ENCODE results near the gene ABCC1. TPM values are rescaled to one million over a fixed set of nuclear protein-coding genes. Genes with fewer than 3 reads are reported as not detected.

The ABCC1 gene
- total RNA-seq, 2 experiments from 2014 or later = 42.9 to 44.8 TPM

GRCh38 chr16:16015849-16016248, 66.4 kb downstream of the ABCC1 start:
- Mint-ChIP-seq H3K4me3 (no peak overlapping the region), H3K27ac (no peak overlapping the region), H3K36me3 (ENCODE audit: low read depth) (peaks cover 93% of the 10 kb centered on the region), H3K4me1 (ENCODE audit: low read depth) (no peaks in the 10 kb centered on the region), H3K9me3 (no peaks in the 10 kb centered on the region), H3K27me3 (no peaks in the 10 kb centered on the region)
- no peak for TF ChIP-seq CTCF (IDR thresholded peaks at IDR 0.05)
- CTCF ChIA-PET = no interaction called here
- peaks cover 73% of the 10 kb centered on the region for H3K36me3 ChIP-seq (ENCODE audit: insufficient read depth, low read length)
- H3K4me3 ChIP-seq (ENCODE audit: low read length) = no peak overlapping the region
- H3K27me3 ChIP-seq (ENCODE audit: control insufficient read depth in 1 of 2, insufficient read depth in 2 of 2, low read length in 2 of 2) = no peaks in the 10 kb centered on the region
- DNase-seq (no peak), ATAC-seq (ENCODE audit: poor library complexity) (no peak)
- H3K9me3 ChIP-seq (ENCODE audit: control insufficient read depth in 1 of 2, insufficient read depth in 1 of 2, low read length in 2 of 2) = no peaks in the 10 kb centered on the region
- H3K27ac ChIP-seq (ENCODE audit: low read depth in 1 of 2, low read length in 2 of 2) = no peak overlapping the region
- H3K4me1 ChIP-seq (ENCODE audit: insufficient read depth, low read length) = no peaks in the 10 kb centered on the region
- POLR2A ChIA-PET = no interaction called here
- intact Hi-C loops (cut with DNase I, micrococcal nuclease) = no loop called here

GRCh38 chr16:16016388-16016964, 67.1 kb downstream of the ABCC1 start:
- Histone ChIP-seq H3K27ac (ENCODE audit: low read depth in 1 of 2, low read length in 2 of 2) (no peak overlapping the region), H3K9me3 (ENCODE audit: control insufficient read depth in 1 of 2, insufficient read depth in 1 of 2, low read length in 2 of 2) (no peaks in the 10 kb centered on the region), H3K4me1 (ENCODE audit: insufficient read depth, low read length) (no peaks in the 10 kb centered on the region), H3K27me3 (ENCODE audit: control insufficient read depth in 1 of 2, insufficient read depth in 2 of 2, low read length in 2 of 2) (no peaks in the 10 kb centered on the region), H3K36me3 (ENCODE audit: insufficient read depth, low read length) (peaks cover 72% of the 10 kb centered on the region), H3K4me3 (ENCODE audit: low read length) (no peak overlapping the region)
- ChIA-PET CTCF (no interaction called here), POLR2A (no interaction called here)
- DNase-seq (no peak), ATAC-seq (ENCODE audit: poor library complexity) (no peak)
- intact Hi-C loops (cut with DNase I, micrococcal nuclease) = no loop called here
- H3K36me3 Mint-ChIP-seq (ENCODE audit: low read depth) = peaks cover 93% of the 10 kb centered on the region
- H3K4me1 Mint-ChIP-seq (ENCODE audit: low read depth) = no peaks in the 10 kb centered on the region
- no peak overlapping the region for H3K4me3 Mint-ChIP-seq
- no peak overlapping the region for H3K27ac Mint-ChIP-seq
- H3K27me3 Mint-ChIP-seq = no peaks in the 10 kb centered on the region
- TF ChIP-seq CTCF (IDR thresholded peaks at IDR 0.05) = no peak
- no peaks in the 10 kb centered on the region for H3K9me3 Mint-ChIP-seq

- H3K36me3 Mint-ChIP-seq (ENCODE audit: low read depth) = peaks cover 89% of the 10 kb centered on the region
- no peaks in the 10 kb centered on the region for H3K9me3 ChIP-seq (ENCODE audit: control insufficient read depth in 1 of 2, insufficient read depth in 1 of 2, low read length in 2 of 2)
- POLR2A ChIA-PET = no interaction called here
Measured at GRCh38 chr16:16017812-16018211, 68.4 kb downstream of the ABCC1 start.

More at GRCh38 chr16:16017812-16018211, 68.4 kb downstream of the ABCC1 start:
- intact Hi-C loops (cut with DNase I, micrococcal nuclease) = no loop called here
- H3K27ac Mint-ChIP-seq = no peak overlapping the region
- DNase-seq (no peak), ATAC-seq (ENCODE audit: poor library complexity) (no peak)
- peaks cover 78% of the 10 kb centered on the region for H3K36me3 ChIP-seq (ENCODE audit: insufficient read depth, low read length)
- H3K27ac ChIP-seq (ENCODE audit: low read depth in 1 of 2, low read length in 2 of 2) = no peak overlapping the region
- H3K4me1 ChIP-seq (ENCODE audit: insufficient read depth, low read length) = no peaks in the 10 kb centered on the region
- H3K27me3 Mint-ChIP-seq = no peaks in the 10 kb centered on the region
- H3K4me3 ChIP-seq (ENCODE audit: low read length) = no peak overlapping the region
- peaks cover 5% of the 10 kb centered on the region for H3K4me1 Mint-ChIP-seq (ENCODE audit: low read depth)
- TF ChIP-seq CTCF (IDR thresholded peaks at IDR 0.05) = no peak
- CTCF ChIA-PET = no interaction called here
- H3K9me3 Mint-ChIP-seq = no peaks in the 10 kb centered on the region
- H3K4me3 Mint-ChIP-seq = no peak overlapping the region
- H3K27me3 ChIP-seq (ENCODE audit: control insufficient read depth in 1 of 2, insufficient read depth in 2 of 2, low read length in 2 of 2) = no peaks in the 10 kb centered on the region

Measured in CD4-positive, alpha-beta T cell (primary cell).